ENCODE measurements around the gene TSPO2. TPM values are rescaled to one million over a fixed set of nuclear protein-coding genes. Genes with fewer than 3 reads are reported as not detected.

TSPO2 gene
- total RNA-seq, 1 donor from 2014 or later = not detected

Other genes with a start within 250 kb of the TSPO2 start
- gene UNC5CL, start 3.2 kb upstream of the TSPO2 start, total RNA-seq = 1.0 TPM
- gene APOBEC2, start 10.7 kb downstream of the TSPO2 start, total RNA-seq = 174 TPM
- gene OARD1, start 29.9 kb downstream of the TSPO2 start, total RNA-seq = 15.4 TPM
- gene NFYA, start 30.5 kb downstream of the TSPO2 start, total RNA-seq = 12.9 TPM
- gene TREML1, start 111.9 kb downstream of the TSPO2 start, total RNA-seq = not detected
- gene TREM2, start 120.6 kb downstream of the TSPO2 start, total RNA-seq = 1.1 TPM
- 0.22 TPM for gene TREML2, start 158.7 kb downstream of the TSPO2 start, total RNA-seq
- gene TREML4, start 185.9 kb downstream of the TSPO2 start, total RNA-seq = not detected
- gene TREM1, start 244.2 kb downstream of the TSPO2 start, total RNA-seq = 2.6 TPM